B cell (primary cell): ENCODE results near the gene BRPF3.

ENCODE experiments used
- CTCF ChIP-seq: fragments of 200-600 bp; IDR thresholded peaks from one replicate; pipeline ENCODE4 v1.8.0; 2022; ENCODE audit warnings: antibody characterized with exemption, mild to moderate bottlenecking
- EZH2 ChIP-seq: IDR thresholded peaks from 2 replicates; pipeline ENCODE4 v1.6.1; 2012; ENCODE audit warnings: borderline replicate concordance, low read depth, mild to moderate bottlenecking, moderate library complexity, low read length; ENCODE audit not compliant: insufficient read depth, poor library complexity, severe bottlenecking

- TF ChIP-seq CTCF, result no peak
- no peak for TF ChIP-seq EZH2
These were observed 32.7 kb downstream of the BRPF3 start for GRCh38 chr6:36229223-36229622.
